ENCODE measurements around the gene TRIM44.

DNA sequence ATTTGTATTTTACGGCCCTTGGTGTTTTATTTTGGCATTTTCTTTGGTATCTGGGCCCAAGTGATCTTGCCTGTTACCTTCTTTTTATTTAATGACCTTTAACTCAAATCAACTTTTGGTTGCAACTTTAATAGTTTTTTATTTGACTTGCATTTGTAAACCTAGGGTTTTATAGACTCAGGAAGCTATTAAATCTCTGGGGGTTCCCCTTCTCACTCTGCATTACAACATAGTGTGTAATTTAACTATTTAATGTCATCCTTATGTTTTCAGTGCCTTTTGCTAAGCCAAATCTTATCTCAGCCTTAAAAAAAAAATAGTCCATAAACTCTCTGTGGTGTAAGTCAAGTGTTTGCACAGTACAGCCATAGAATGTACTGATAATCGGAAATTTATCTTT, 41.0 kb upstream of the TRIM44 start:
- no peak for TF ChIP-seq JUND (IDR thresholded peaks at IDR 0.05)
- TF ChIP-seq MAX (IDR thresholded peaks at IDR 0.05): no peak
